PC-3 (cell line): Measurements from ENCODE around the gene PRPS1. TPM values are rescaled to one million over a fixed set of nuclear protein-coding genes. Genes with fewer than 3 reads are reported as not detected.

ENCODE experiments used
- ATAC-seq: fragments of 200-7000 bp; cut with Tn5 transposase; 2 replicates; pipeline ENCODE4 v1.9.1; 2020; ENCODE audit warnings: mild to moderate bottlenecking, moderate library complexity
- BruUV-seq: library from RNA; stranded (reverse); fragments of 400-500 nt; replicated peaks from 2 replicates; lab custom pipeline; 2021; lab: Mats Ljungman, UMichigan
- CTCF ChIA-PET: fragments of 300-600 bp; sonication (Branson Sonifier 250); formaldehyde crosslinking; loops from one replicate; lab custom pipeline; 2022; ENCODE audit warnings: antibody characterized with exemption; lab: Charles Lee
- POLR2A ChIA-PET: fragments of 300-600 bp; sonication (Branson Sonifier 250); formaldehyde crosslinking; loops from one replicate; lab custom pipeline; 2022; ENCODE audit warnings: antibody characterized with exemption; ENCODE audit not compliant: unreplicated experiment; lab: Charles Lee
- DNase-seq: peaks from one replicate; pipeline ENCODE4 v3.0.0-alpha.2; 2015
- H2AFZ ChIP-seq: fragments of 300-600 bp; sonication (generic); 2 replicates; pipeline ENCODE4 v1.6.0; 2016; ENCODE audit warnings: antibody characterized with exemption, low read length
- H3F3A ChIP-seq: fragments of 300-600 bp; sonication (generic); one replicate; pipeline ENCODE4 v1.6.0; 2017; ENCODE audit warnings: antibody characterized with exemption, low read length, control low read depth, mild to moderate bottlenecking; ENCODE audit not compliant: unreplicated experiment
- H3K27ac ChIP-seq: fragments of 300-600 bp; sonication (generic); 2 replicates; pipeline ENCODE4 v1.5.1; 2016; ENCODE audit warnings: mild to moderate bottlenecking, low read length
- H3K27me3 ChIP-seq: fragments of 300-600 bp; sonication (generic); 2 replicates; pipeline ENCODE4 v1.6.1; 2016; ENCODE audit warnings: low read length, mixed read lengths
- H3K36me3 ChIP-seq: fragments of 300-600 bp; sonication (generic); 2 replicates; pipeline ENCODE4 v1.6.1; 2016; ENCODE audit warnings: low read depth, mixed run types, low read length, mixed read lengths
- H3K4me1 ChIP-seq: fragments of 300-600 bp; sonication (generic); 2 replicates; pipeline ENCODE4 v1.5.1; 2016; ENCODE audit warnings: low read length; ENCODE audit not compliant: insufficient read depth
- H3K4me2 ChIP-seq: fragments of 300-600 bp; sonication (generic); 2 replicates; pipeline ENCODE4 v1.6.0; 2016; ENCODE audit warnings: low read length
- H3K4me3 ChIP-seq: fragments of 300-600 bp; sonication (generic); 2 replicates; pipeline ENCODE4 v1.5.1; 2016; ENCODE audit warnings: mild to moderate bottlenecking, low read length, mixed read lengths
- H3K79me2 ChIP-seq: fragments of 300-600 bp; sonication (generic); 2 replicates; pipeline ENCODE4 v1.6.1; 2017; ENCODE audit warnings: low read length, mixed read lengths
- H3K9ac ChIP-seq: fragments of 300-600 bp; sonication (generic); 2 replicates; pipeline ENCODE4 v1.6.0; 2016; ENCODE audit warnings: mild to moderate bottlenecking, low read length
- H3K9me2 ChIP-seq: fragments of 300-600 bp; sonication (generic); replicated peaks from 2 replicates; pipeline ENCODE4 v1.6.1; 2016; ENCODE audit warnings: mixed run types, low read length, mixed read lengths
- H3K9me3 ChIP-seq: fragments of 300-600 bp; sonication (generic); 2 replicates; pipeline ENCODE4 v1.6.1; 2016; ENCODE audit warnings: low read length, mixed read lengths
- H4K20me1 ChIP-seq: fragments of 300-600 bp; sonication (generic); 2 replicates; pipeline ENCODE4 v1.6.1; 2016; ENCODE audit warnings: low read length, mixed read lengths
- EZH2 ChIP-seq: fragments of 300-600 bp; sonication (generic); IDR thresholded peaks from one replicate; pipeline ENCODE4 v1.6.1; 2017; ENCODE audit warnings: antibody characterized with exemption, mild to moderate bottlenecking, low read length; ENCODE audit not compliant: unreplicated experiment
- EZH2phosphoT487 ChIP-seq: fragments of 300-600 bp; sonication (generic); IDR thresholded peaks from 2 replicates; pipeline ENCODE4 v1.6.1; 2018; ENCODE audit warnings: mild to moderate bottlenecking, antibody characterized with exemption, low read length, borderline replicate concordance
- intact Hi-C: fragments of 100-400 bp; cut with micrococcal nuclease; formaldehyde crosslinking; loops from 2 replicates; pipeline ENCODE4 v1.9.0; 2023
- total RNA-seq: library from RNA; depleted of rRNA; stranded (reverse); fragments of >200 nt; gene quantifications from 2 replicates; pipeline ENCODE4 v1.2.3, GENCODE V29; 2014
- TF ChIP-seq, protein P1 (sequence below): fragments of 300-600 bp; sonication (generic); conservative IDR thresholded peaks from 2 replicates; pipeline ENCODE4 v1.5.1; 2017; ENCODE audit warnings: antibody characterized with exemption, low read depth, mild to moderate bottlenecking, low read length

The PRPS1 gene
- total RNA-seq, 1 experiment from 2014 or later = 57.0 TPM

DNA sequence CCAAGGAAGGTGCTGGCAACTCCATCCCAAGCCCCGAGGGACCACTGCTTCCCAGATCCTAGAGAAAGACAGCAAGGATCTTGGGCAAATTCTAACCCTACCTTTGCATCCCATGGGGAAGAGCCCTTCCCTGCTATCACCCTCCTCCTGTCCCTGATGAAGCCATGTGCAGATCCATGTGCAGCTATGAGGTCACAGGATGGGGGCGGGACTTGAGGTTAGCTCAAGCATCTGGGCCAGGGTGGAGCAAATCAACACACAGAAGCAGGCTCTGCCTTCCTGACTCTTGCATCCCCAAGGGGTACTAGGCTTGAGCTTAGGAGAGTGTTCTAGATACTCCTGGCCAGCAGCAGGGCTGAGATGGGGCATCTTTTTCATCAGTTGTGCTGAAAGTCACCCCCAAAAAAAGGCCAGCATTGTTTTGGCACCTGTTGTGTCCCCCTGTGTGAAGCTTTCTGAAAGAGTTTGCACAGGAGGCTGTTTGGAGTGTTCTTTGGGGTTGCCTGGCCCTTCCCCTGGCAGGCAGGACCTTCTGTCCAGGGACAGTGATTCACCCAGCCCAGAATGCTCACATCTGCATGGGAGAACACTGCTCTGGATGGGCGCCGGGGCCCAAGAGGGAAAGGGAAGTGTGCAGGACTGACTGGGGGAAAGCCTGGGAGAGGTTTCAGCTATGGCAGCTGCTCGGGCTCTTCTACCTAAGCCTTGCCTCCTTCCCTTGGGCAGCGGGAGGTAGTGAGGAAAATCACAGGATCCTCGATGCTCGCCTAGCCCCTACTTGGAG lies 50.8 kb downstream of the PRPS1 start:
- H3K9me2 ChIP-seq = no peaks in the 10 kb centered on the region
- no peak overlapping the region for H3K9ac ChIP-seq
- no peaks in the 10 kb centered on the region for H4K20me1 ChIP-seq
- TF ChIP-seq, protein P1, sequence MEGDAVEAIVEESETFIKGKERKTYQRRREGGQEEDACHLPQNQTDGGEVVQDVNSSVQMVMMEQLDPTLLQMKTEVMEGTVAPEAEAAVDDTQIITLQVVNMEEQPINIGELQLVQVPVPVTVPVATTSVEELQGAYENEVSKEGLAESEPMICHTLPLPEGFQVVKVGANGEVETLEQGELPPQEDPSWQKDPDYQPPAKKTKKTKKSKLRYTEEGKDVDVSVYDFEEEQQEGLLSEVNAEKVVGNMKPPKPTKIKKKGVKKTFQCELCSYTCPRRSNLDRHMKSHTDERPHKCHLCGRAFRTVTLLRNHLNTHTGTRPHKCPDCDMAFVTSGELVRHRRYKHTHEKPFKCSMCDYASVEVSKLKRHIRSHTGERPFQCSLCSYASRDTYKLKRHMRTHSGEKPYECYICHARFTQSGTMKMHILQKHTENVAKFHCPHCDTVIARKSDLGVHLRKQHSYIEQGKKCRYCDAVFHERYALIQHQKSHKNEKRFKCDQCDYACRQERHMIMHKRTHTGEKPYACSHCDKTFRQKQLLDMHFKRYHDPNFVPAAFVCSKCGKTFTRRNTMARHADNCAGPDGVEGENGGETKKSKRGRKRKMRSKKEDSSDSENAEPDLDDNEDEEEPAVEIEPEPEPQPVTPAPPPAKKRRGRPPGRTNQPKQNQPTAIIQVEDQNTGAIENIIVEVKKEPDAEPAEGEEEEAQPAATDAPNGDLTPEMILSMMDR = no peak
- TF ChIP-seq EZH2 (no peak), EZH2phosphoT487 (no peak)
- H3K79me2 ChIP-seq = peaks cover 18% of the 10 kb centered on the region
- CTCF ChIA-PET = no interaction called here
- ATAC-seq (no peak), DNase-seq (no peak)
- no peak overlapping the region for H3K4me2 ChIP-seq
- no peaks in the 10 kb centered on the region for H3K9me3 ChIP-seq
- H3K4me1 ChIP-seq = peaks cover 17% of the 10 kb centered on the region; the same call in 1 of the 2 replicates
- no peaks in the 10 kb centered on the region for H3K36me3 ChIP-seq
- H2AFZ ChIP-seq = no peak overlapping the region
- intact Hi-C loops = loop anchor here (5.0 kb wide), 1 partner anchor 393 kb away; no protein-coding TSS in a partner anchor
- BruUV-seq = no TSS peak
- POLR2A ChIA-PET = no interaction called here
- no peak overlapping the region for H3K4me3 ChIP-seq
- no peak overlapping the region for H3K27ac ChIP-seq
- no peaks in the 10 kb centered on the region for H3K27me3 ChIP-seq
- H3F3A ChIP-seq = no peaks in the 10 kb centered on the region

DNA sequence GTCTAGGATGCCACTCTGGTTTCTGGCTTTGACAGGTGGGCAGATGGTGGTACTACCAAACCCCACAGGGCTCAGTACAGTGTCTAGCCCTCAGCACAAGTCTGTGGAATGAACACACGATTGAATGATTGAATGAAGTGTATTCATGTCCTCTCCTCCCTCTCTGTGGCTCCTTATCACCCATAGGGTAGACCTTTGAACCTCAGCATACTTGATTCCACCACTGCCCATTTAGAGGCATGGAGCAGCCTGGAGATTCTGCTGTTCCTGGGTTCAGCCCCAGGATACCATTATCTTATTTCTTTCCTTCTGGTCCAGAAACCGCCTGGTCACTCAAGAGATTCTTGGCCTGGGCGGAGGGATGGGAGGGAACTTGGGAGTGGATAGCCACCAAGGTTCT lies 53.9 kb downstream of the PRPS1 start:
- TF ChIP-seq EZH2phosphoT487 (no peak), EZH2 (no peak)
- TF ChIP-seq, protein P1 = no peak
- Histone ChIP-seq H3K9me2 (no peaks in the 10 kb centered on the region), H3K36me3 (no peaks in the 10 kb centered on the region), H3K9ac (no peak overlapping the region), H2AFZ (no peak overlapping the region), H3K79me2 (no peaks in the 10 kb centered on the region), H3K27me3 (no peaks in the 10 kb centered on the region), H3K4me2 (no peak overlapping the region), H3K27ac (no peak overlapping the region), H3K4me3 (no peak overlapping the region), H4K20me1 (no peaks in the 10 kb centered on the region), H3K9me3 (no peaks in the 10 kb centered on the region), H3F3A (no peaks in the 10 kb centered on the region), H3K4me1 (peaks cover 13% of the 10 kb centered on the region)
- ChIA-PET CTCF (no interaction called here), POLR2A (no interaction called here)
- intact Hi-C loops = no loop called here
- no TSS peak for BruUV-seq
- ATAC-seq (no peak), DNase-seq (no peak)
